Measurements from ENCODE around the gene SLC27A4. TPM values are rescaled to one million over a fixed set of nuclear protein-coding genes. Genes with fewer than 3 reads are reported as not detected.

SLC27A4 gene
- total and polyA plus RNA-seq, 10 donors = 8.4 to 15.5 (median 11.6) TPM

DNA sequence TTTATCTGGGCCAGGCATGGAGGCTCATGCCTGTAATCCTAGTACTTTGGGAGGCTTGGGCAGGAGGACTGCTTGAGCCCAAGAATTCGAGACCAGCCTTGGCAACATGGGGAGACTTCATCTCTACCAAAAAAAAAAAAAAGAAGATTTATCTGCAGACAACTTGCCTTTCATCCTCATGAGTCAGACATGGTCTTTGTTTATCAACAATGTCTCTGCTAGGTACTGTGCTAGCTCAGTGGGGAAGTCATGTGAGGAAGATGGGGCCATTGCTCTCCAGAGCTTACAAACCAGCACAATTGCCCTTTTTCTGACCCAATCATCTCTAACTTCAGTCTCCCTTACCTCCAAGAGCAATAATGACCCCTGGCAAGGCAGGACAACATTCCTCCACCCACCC lies 32.5 kb downstream of the SLC27A4 start:
- DNase-seq = no peak
- Histone ChIP-seq H3K36me3 (peaks cover 0 to 52% (median 11%) of the 10 kb centered on the region in 6 donors), H3K4me1 (peaks cover 17 to 63% (median 38%) of the 10 kb centered on the region in 6 donors), H3K4me3 (peak overlapping the region in 2 of 8 donors; percentile 89 to 91), H3K27ac (peak overlapping the region in 6 of 8 donors; percentile 20 to 94 (median 94)), H3K9me3 (no peaks in the 10 kb centered on the region), H3K27me3 (replicated peaks in 1 of 7) (no peaks in the 10 kb centered on the region)
- TF ChIP-seq POLR2A (IDR thresholded peaks at IDR 0.05) = no peak
- TF ChIP-seq POLR2AphosphoS5 (IDR thresholded peaks at IDR 0.05) = no peak
- TF ChIP-seq, protein P1, sequence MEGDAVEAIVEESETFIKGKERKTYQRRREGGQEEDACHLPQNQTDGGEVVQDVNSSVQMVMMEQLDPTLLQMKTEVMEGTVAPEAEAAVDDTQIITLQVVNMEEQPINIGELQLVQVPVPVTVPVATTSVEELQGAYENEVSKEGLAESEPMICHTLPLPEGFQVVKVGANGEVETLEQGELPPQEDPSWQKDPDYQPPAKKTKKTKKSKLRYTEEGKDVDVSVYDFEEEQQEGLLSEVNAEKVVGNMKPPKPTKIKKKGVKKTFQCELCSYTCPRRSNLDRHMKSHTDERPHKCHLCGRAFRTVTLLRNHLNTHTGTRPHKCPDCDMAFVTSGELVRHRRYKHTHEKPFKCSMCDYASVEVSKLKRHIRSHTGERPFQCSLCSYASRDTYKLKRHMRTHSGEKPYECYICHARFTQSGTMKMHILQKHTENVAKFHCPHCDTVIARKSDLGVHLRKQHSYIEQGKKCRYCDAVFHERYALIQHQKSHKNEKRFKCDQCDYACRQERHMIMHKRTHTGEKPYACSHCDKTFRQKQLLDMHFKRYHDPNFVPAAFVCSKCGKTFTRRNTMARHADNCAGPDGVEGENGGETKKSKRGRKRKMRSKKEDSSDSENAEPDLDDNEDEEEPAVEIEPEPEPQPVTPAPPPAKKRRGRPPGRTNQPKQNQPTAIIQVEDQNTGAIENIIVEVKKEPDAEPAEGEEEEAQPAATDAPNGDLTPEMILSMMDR (IDR thresholded peaks at IDR 0.05 in 8 of 11, conservative IDR thresholded peaks at IDR 0.05 in 3 of 11) = no peak
- WGBS, 5 donors = 78 to 100% (median 100%) methylated on average over 1 of the region's 1 CpG
- intact Hi-C loops (cut with DNase I; ENCODE audit: low total_unique reads) = no loop called here

DNA sequence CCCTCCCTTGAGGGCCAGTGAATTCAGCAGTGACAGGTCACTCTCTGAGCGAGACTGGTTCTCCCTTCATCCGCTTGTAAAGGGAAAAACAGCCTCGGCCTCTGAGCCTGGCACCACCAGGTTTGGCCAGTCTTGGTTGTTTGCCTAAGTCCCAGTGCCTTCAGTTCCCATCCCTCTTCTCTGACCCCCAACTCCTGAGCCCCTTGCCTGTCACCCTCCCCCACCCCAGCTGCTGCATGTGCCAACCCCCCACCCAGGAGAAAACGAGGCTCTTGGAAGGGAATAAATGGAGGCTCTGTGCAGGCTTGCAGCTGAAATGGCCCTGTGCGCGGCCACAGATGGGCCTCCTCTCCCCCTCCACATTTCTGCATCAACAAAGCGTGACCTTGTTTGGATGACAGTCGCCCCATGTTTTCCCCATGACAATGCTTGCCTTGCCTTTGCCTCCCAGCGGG lies 33.9 kb downstream of the SLC27A4 start:
- Histone ChIP-seq H3K27me3 (replicated peaks in 1 of 7) (no peaks in the 10 kb centered on the region), H3K27ac (peak overlapping the region in 2 of 8 donors; percentile 93 to 94), H3K4me3 (no peak overlapping the region), H3K9me3 (no peaks in the 10 kb centered on the region), H3K36me3 (peaks cover 0 to 66% (median 26%) of the 10 kb centered on the region in 6 donors), H3K4me1 (peaks cover 17 to 63% (median 38%) of the 10 kb centered on the region in 6 donors)
- WGBS, 5 donors = 86 to 96% (median 93%) methylated on average over 6 to 9 of the region's 9 CpGs
- no peak for TF ChIP-seq POLR2A (IDR thresholded peaks at IDR 0.05)
- TF ChIP-seq, protein P1 (IDR thresholded peaks at IDR 0.05 in 8 of 11, conservative IDR thresholded peaks at IDR 0.05 in 3 of 11) = no peak
- no peak for TF ChIP-seq POLR2AphosphoS5 (IDR thresholded peaks at IDR 0.05)
- intact Hi-C loops (cut with DNase I; ENCODE audit: low total_unique reads) = no loop called here
- DNase-seq = no peak

DNA sequence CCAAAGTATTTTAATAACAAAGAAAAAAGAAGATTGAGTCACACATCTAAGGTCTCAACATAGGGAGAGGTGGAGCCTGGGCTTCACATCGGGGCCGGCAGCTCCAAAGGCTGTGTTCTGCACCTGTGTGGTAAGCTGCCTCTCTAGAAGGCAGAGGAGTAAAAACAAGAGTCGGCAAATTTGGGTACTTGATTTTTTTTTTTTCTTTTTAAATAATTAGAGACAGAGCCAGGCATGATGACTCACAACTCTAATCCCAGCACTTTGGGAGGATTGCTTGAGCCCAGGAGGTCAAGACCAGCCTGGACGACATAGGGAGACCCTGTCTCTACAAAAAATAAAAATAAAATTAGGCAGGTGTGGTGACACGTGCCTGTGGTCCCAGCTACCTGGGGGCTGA lies 35.5 kb downstream of the SLC27A4 start:
- TF ChIP-seq, protein P1 (IDR thresholded peaks at IDR 0.05 in 8 of 11, conservative IDR thresholded peaks at IDR 0.05 in 3 of 11) = no peak
- TF ChIP-seq POLR2A (IDR thresholded peaks at IDR 0.05) (no peak), POLR2AphosphoS5 (IDR thresholded peaks at IDR 0.05) (no peak)
- no peak overlapping the region for H3K4me3 ChIP-seq
- no peak overlapping the region for H3K27ac ChIP-seq
- no peaks in the 10 kb centered on the region for H3K27me3 ChIP-seq (replicated peaks in 1 of 7)
- no peaks in the 10 kb centered on the region for H3K9me3 ChIP-seq
- H3K36me3 ChIP-seq = peaks cover 0 to 83% (median 42%) of the 10 kb centered on the region in 6 donors
- WGBS, 5 donors = 87 to 91% (median 90%) methylated on average over 5 of the region's 5 CpGs
- peaks cover 12 to 47% (median 28%) of the 10 kb centered on the region in 6 donors for H3K4me1 ChIP-seq
- DNase-seq = no peak
- intact Hi-C loops (cut with DNase I; ENCODE audit: low total_unique reads) = no loop called here

DNA sequence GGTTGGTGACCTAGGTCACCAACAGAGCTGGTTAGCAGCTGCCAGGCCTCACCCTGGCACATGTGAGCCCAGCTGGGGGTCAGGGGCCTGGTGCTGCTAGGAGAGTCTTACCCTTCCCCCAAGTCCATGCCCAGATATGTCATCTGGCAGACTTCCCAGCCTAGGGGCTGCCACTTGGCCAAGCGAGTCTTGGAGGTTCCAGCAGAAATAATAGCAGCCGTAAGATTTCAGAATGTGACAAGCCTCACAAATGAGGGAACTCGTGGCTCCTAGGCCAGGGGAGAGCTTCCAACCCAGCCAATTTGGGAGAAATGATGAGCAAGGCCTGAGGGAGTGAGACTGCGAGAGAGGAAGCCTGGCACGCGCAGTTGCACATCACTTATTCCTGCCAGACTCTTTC lies 41.9 kb downstream of the SLC27A4 start:
- H3K4me3 ChIP-seq = no peak overlapping the region
- TF ChIP-seq POLR2AphosphoS5 (IDR thresholded peaks at IDR 0.05) (no peak), POLR2A (IDR thresholded peaks at IDR 0.05) (no peak)
- TF ChIP-seq, protein P1 (IDR thresholded peaks at IDR 0.05 in 8 of 11, conservative IDR thresholded peaks at IDR 0.05 in 3 of 11) = no peak
- H3K9me3 ChIP-seq = no peaks in the 10 kb centered on the region
- peaks cover 0 to 15% (median 0%) of the 10 kb centered on the region in 6 donors for H3K4me1 ChIP-seq
- H3K36me3 ChIP-seq = peaks cover 3 to 100% (median 71%) of the 10 kb centered on the region in 6 donors
- 82 to 88% (median 82%) methylated on average over 6 of the region's 6 CpGs for WGBS, 5 donors
- DNase-seq = no peak
- no peaks in the 10 kb centered on the region for H3K27me3 ChIP-seq (replicated peaks in 1 of 7)
- intact Hi-C loops (cut with DNase I; ENCODE audit: low total_unique reads) = no loop called here
- H3K27ac ChIP-seq = no peak overlapping the region

Measured in spleen (tissue), 11 donors.